ENCODE measurements around the gene WRNIP1.

The WRNIP1 gene

DNA sequence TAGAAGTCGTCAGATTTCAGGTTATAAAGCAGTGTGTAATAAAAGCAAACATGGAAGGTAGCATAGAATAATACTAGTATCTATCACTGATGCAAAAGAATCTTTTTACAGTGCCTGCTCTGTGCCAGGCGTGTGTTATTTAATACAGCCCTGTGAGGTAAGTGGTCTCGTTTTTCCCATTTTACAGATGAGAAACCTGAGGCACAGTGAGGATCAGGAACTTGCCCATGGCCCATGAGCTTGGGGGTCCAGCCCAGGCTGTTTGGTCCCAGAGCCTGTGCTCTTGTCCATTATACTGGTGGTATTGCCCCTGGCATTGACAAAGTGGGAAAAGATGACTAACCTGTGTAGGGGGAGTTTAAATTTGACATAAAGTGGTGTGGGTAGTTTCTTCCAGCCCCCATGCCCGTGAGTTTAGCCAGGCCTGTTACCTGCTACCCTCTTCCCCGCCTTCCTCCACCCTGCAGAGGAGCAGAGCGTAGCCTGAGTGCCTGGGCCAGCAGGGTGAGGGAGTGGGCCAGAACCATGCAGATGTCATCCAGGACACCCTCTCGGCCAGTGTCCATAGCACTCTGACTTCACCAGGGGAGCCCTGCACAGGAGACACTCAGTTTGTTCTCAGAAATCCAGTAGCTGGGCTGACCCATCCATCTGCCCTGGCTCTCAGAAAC lies 16.6 kb downstream of the WRNIP1 start:
- H3K18ac ChIP-seq (ENCODE audit: low read depth in 1 of 2, low read length in 2 of 2) = no peak overlapping the region
- no peaks in the 10 kb centered on the region for H3K27me3 ChIP-seq (ENCODE audit: control insufficient read depth in 1 of 2, insufficient read depth in 1 of 2, low read length in 2 of 2)
- H3K9me3 ChIP-seq (ENCODE audit: control insufficient read depth, low read length) = no peaks in the 10 kb centered on the region
- H2AFZ ChIP-seq (ENCODE audit: low read depth, low read length) = no peak overlapping the region
- no peak overlapping the region for H2BK120ac ChIP-seq (ENCODE audit: low read depth, low read length)
- H3K4me1 ChIP-seq (ENCODE audit: control insufficient read depth, insufficient read depth, low read depth, low read length) = peaks cover 4% of the 10 kb centered on the region
- peak overlapping the region in 1 of 2 experiments; percentile 26 for H3K23ac ChIP-seq (ENCODE audit: low read length in 2 of 2)
- H3K4me3 ChIP-seq (ENCODE audit: insufficient read depth in 1 of 2, low read depth in 1 of 2, low read length in 2 of 2) = peak overlapping the region in 1 of 2 experiments; percentile 20
- no peak overlapping the region for H2BK15ac ChIP-seq (ENCODE audit: low read depth, poor library complexity, severe bottlenecking)
- no peak overlapping the region for H3K4me2 ChIP-seq (ENCODE audit: low read length, poor library complexity, severe bottlenecking)
- H3K4ac ChIP-seq (ENCODE audit: low read depth in 1 of 2, low read length in 2 of 2) = no peak overlapping the region
- 96% methylated on average over 7 of the region's 7 CpGs for WGBS
- peaks cover 45 to 74% of the 10 kb centered on the region in 2 experiments for H3K36me3 ChIP-seq (ENCODE audit: control insufficient read depth in 1 of 2, insufficient read depth in 2 of 2, low read depth in 1 of 2, low read length in 2 of 2)
- DNase-seq = no peak
- peaks cover 59% of the 10 kb centered on the region for H3K79me1 ChIP-seq (replicated peaks; ENCODE audit: low read length, poor library complexity, severe bottlenecking)
- no peak overlapping the region for H4K8ac ChIP-seq (ENCODE audit: low read length)
- peak overlapping the region in 1 of 2 experiments; percentile 74 for H2BK12ac ChIP-seq (ENCODE audit: low read length in 2 of 2)
- H3K9ac ChIP-seq (ENCODE audit: low read length) = no peak overlapping the region
- peak overlapping the region in 1 of 2 experiments; percentile 64 for H3K14ac ChIP-seq (ENCODE audit: low read length in 2 of 2)
- H2BK5ac ChIP-seq (ENCODE audit: low read depth, low read length, poor library complexity, severe bottlenecking) = no peak overlapping the region
- no peak overlapping the region for H3K27ac ChIP-seq (ENCODE audit: low read length, poor library complexity, severe bottlenecking)
- no peak overlapping the region for H4K91ac ChIP-seq (ENCODE audit: low read length)
- no peak overlapping the region for H2AK5ac ChIP-seq (ENCODE audit: low read length, severe bottlenecking)

DNA sequence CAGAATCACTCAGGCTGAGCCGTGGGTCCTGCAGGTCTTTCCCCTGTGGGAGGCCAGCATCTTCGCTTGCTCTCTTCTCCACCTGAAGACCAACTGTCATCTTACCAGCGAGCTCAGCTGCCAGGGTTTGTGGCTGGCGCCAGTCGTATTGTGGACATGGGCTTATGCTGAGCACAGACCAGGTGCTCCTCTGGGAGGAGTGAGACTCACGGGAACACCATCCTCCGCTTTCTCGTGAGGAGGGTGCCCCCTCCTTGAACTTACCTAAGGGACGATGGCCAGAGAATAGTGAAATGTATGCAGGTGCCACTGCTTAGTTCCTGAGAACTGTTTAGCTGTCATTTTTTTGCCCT lies 17.1 kb downstream of the WRNIP1 start:
- H3K27me3 ChIP-seq (ENCODE audit: control insufficient read depth in 1 of 2, insufficient read depth in 1 of 2, low read length in 2 of 2) = no peaks in the 10 kb centered on the region
- H2BK15ac ChIP-seq (ENCODE audit: low read depth, poor library complexity, severe bottlenecking) = no peak overlapping the region
- no peak overlapping the region for H3K18ac ChIP-seq (ENCODE audit: low read depth in 1 of 2, low read length in 2 of 2)
- peaks cover 4% of the 10 kb centered on the region for H3K4me1 ChIP-seq (ENCODE audit: control insufficient read depth, insufficient read depth, low read depth, low read length)
- H3K23ac ChIP-seq (ENCODE audit: low read length in 2 of 2) = peak overlapping the region in 1 of 2 experiments; percentile 26
- no peak overlapping the region for H4K91ac ChIP-seq (ENCODE audit: low read length)
- H3K9ac ChIP-seq (ENCODE audit: low read length) = no peak overlapping the region
- no peak overlapping the region for H2AFZ ChIP-seq (ENCODE audit: low read depth, low read length)
- no peak overlapping the region for H3K27ac ChIP-seq (ENCODE audit: low read length, poor library complexity, severe bottlenecking)
- H3K4me2 ChIP-seq (ENCODE audit: low read length, poor library complexity, severe bottlenecking) = no peak overlapping the region
- WGBS = 98% methylated on average over 8 of the region's 9 CpGs
- no peak overlapping the region for H3K4me3 ChIP-seq (ENCODE audit: insufficient read depth in 1 of 2, low read depth in 1 of 2, low read length in 2 of 2)
- no peak overlapping the region for H2AK5ac ChIP-seq (ENCODE audit: low read length, severe bottlenecking)
- H3K36me3 ChIP-seq (ENCODE audit: control insufficient read depth in 1 of 2, insufficient read depth in 2 of 2, low read depth in 1 of 2, low read length in 2 of 2) = peaks cover 47 to 75% of the 10 kb centered on the region in 2 experiments
- H4K8ac ChIP-seq (ENCODE audit: low read length) = no peak overlapping the region
- H2BK12ac ChIP-seq (ENCODE audit: low read length in 2 of 2) = no peak overlapping the region
- no peak overlapping the region for H2BK5ac ChIP-seq (ENCODE audit: low read depth, low read length, poor library complexity, severe bottlenecking)
- H3K79me1 ChIP-seq (replicated peaks; ENCODE audit: low read length, poor library complexity, severe bottlenecking) = peaks cover 60% of the 10 kb centered on the region
- H2BK120ac ChIP-seq (ENCODE audit: low read depth, low read length) = no peak overlapping the region
- H3K14ac ChIP-seq (ENCODE audit: low read length in 2 of 2) = no peak overlapping the region
- H3K9me3 ChIP-seq (ENCODE audit: control insufficient read depth, low read length) = no peaks in the 10 kb centered on the region
- H3K4ac ChIP-seq (ENCODE audit: low read depth in 1 of 2, low read length in 2 of 2) = no peak overlapping the region
- DNase-seq = no peak

DNA sequence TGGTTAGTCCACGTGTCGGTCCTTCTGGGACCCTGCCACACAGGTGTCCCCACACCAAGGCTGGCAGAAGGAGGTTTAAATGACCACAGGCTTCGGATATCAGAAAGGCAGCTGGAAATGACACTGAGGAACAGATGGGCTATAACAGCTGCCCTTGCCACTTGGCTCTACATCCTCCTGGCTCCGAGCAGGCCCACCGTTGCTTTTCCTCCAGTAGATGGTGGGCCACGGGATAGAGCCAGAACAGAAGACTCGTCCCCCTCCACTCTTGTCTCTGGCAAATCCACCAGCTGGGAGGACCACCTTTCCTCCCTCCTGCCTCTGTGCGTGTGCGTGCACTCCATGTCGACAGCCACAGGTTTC lies 17.6 kb downstream of the WRNIP1 start:
- peaks cover 4% of the 10 kb centered on the region for H3K4me1 ChIP-seq (ENCODE audit: control insufficient read depth, insufficient read depth, low read depth, low read length)
- H2BK5ac ChIP-seq (ENCODE audit: low read depth, low read length, poor library complexity, severe bottlenecking) = no peak overlapping the region
- no peak overlapping the region for H3K4ac ChIP-seq (ENCODE audit: low read depth in 1 of 2, low read length in 2 of 2)
- H4K8ac ChIP-seq (ENCODE audit: low read length) = no peak overlapping the region
- H3K4me3 ChIP-seq (ENCODE audit: insufficient read depth in 1 of 2, low read depth in 1 of 2, low read length in 2 of 2) = no peak overlapping the region
- no peak overlapping the region for H2AK5ac ChIP-seq (ENCODE audit: low read length, severe bottlenecking)
- no peaks in the 10 kb centered on the region for H3K27me3 ChIP-seq (ENCODE audit: control insufficient read depth in 1 of 2, insufficient read depth in 1 of 2, low read length in 2 of 2)
- H2BK12ac ChIP-seq (ENCODE audit: low read length in 2 of 2) = no peak overlapping the region
- H2BK120ac ChIP-seq (ENCODE audit: low read depth, low read length) = no peak overlapping the region
- no peak overlapping the region for H3K14ac ChIP-seq (ENCODE audit: low read length in 2 of 2)
- no peak overlapping the region for H3K4me2 ChIP-seq (ENCODE audit: low read length, poor library complexity, severe bottlenecking)
- no peak overlapping the region for H4K91ac ChIP-seq (ENCODE audit: low read length)
- H3K27ac ChIP-seq (ENCODE audit: low read length, poor library complexity, severe bottlenecking) = no peak overlapping the region
- WGBS = 97% methylated on average over 10 of the region's 10 CpGs
- no peaks in the 10 kb centered on the region for H3K9me3 ChIP-seq (ENCODE audit: control insufficient read depth, low read length)
- H3K79me1 ChIP-seq (replicated peaks; ENCODE audit: low read length, poor library complexity, severe bottlenecking) = peaks cover 61% of the 10 kb centered on the region
- H3K36me3 ChIP-seq (ENCODE audit: control insufficient read depth in 1 of 2, insufficient read depth in 2 of 2, low read depth in 1 of 2, low read length in 2 of 2) = peaks cover 52 to 80% of the 10 kb centered on the region in 2 experiments
- no peak overlapping the region for H3K23ac ChIP-seq (ENCODE audit: low read length in 2 of 2)
- H2BK15ac ChIP-seq (ENCODE audit: low read depth, poor library complexity, severe bottlenecking) = no peak overlapping the region
- no peak overlapping the region for H3K18ac ChIP-seq (ENCODE audit: low read depth in 1 of 2, low read length in 2 of 2)
- no peak overlapping the region for H3K9ac ChIP-seq (ENCODE audit: low read length)
- no peak for DNase-seq
- no peak overlapping the region for H2AFZ ChIP-seq (ENCODE audit: low read depth, low read length)

DNA sequence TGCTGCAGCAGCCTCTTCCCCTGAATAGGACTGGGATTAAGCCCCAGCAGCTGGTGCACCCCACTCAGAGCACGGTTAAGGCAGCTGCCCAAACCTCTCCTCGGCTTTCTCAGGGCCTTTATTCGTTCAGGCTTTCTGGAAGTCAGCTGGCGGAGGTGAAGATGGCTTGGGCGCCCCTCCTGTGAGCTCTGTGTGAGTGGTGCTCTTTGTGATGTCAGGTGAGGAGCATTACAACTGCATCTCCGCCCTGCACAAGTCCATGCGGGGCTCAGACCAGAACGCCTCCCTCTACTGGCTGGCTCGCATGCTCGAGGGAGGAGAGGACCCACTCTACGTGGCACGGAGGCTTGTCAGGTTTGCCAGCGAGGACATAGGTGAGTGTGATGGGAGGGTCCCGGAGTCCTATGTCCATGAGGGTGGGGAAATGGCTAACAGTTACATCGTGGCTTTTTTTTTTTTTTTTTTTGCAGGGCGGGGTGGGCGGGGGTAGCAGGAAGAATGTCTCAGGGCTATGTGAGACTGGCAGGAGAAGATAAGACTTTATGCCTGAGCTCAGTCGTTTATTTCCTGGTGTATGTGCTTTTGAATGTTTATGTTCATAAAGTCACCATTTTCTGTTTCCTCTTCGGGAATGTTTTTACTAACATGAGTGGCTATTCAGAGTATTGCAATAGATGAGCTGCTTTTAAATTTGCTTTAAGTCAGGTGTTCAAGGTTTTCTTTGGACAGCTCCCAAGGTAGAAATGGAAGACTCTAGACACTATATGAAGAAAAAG lies 18.2 kb downstream of the WRNIP1 start:
- H3K23ac ChIP-seq (ENCODE audit: low read length in 2 of 2) = no peak overlapping the region

More for the DNA sequence above, 18.2 kb downstream of the WRNIP1 start:
- no peak overlapping the region for H2AFZ ChIP-seq (ENCODE audit: low read depth, low read length)
- no peak overlapping the region for H4K8ac ChIP-seq (ENCODE audit: low read length)
- H3K4me1 ChIP-seq (ENCODE audit: control insufficient read depth, insufficient read depth, low read depth, low read length) = peaks cover 4% of the 10 kb centered on the region
- H3K18ac ChIP-seq (ENCODE audit: low read depth in 1 of 2, low read length in 2 of 2) = no peak overlapping the region
- H2AK5ac ChIP-seq (ENCODE audit: low read length, severe bottlenecking) = no peak overlapping the region
- H3K4ac ChIP-seq (ENCODE audit: low read depth in 1 of 2, low read length in 2 of 2) = no peak overlapping the region
- no peak overlapping the region for H3K4me2 ChIP-seq (ENCODE audit: low read length, poor library complexity, severe bottlenecking)
- peaks cover 53 to 81% of the 10 kb centered on the region in 2 experiments for H3K36me3 ChIP-seq (ENCODE audit: control insufficient read depth in 1 of 2, insufficient read depth in 2 of 2, low read depth in 1 of 2, low read length in 2 of 2)
- H3K14ac ChIP-seq (ENCODE audit: low read length in 2 of 2) = no peak overlapping the region
- no peak overlapping the region for H3K9ac ChIP-seq (ENCODE audit: low read length)
- DNase-seq = no peak
- no peaks in the 10 kb centered on the region for H3K9me3 ChIP-seq (ENCODE audit: control insufficient read depth, low read length)
- whole genome bisulfite sequencing = 81% methylated on average over 19 of the region's 19 CpGs
- no peak overlapping the region for H2BK5ac ChIP-seq (ENCODE audit: low read depth, low read length, poor library complexity, severe bottlenecking)
- no peak overlapping the region for H2BK120ac ChIP-seq (ENCODE audit: low read depth, low read length)
- H4K91ac ChIP-seq (ENCODE audit: low read length) = no peak overlapping the region
- no peak overlapping the region for H3K27ac ChIP-seq (ENCODE audit: low read length, poor library complexity, severe bottlenecking)
- H3K27me3 ChIP-seq (ENCODE audit: control insufficient read depth in 1 of 2, insufficient read depth in 1 of 2, low read length in 2 of 2) = no peaks in the 10 kb centered on the region
- H2BK15ac ChIP-seq (ENCODE audit: low read depth, poor library complexity, severe bottlenecking) = no peak overlapping the region
- H3K79me1 ChIP-seq (replicated peaks; ENCODE audit: low read length, poor library complexity, severe bottlenecking) = peaks cover 60% of the 10 kb centered on the region
- no peak overlapping the region for H3K4me3 ChIP-seq (ENCODE audit: insufficient read depth in 1 of 2, low read depth in 1 of 2, low read length in 2 of 2)
- peak overlapping the region in 1 of 2 experiments; percentile 56 for H2BK12ac ChIP-seq (ENCODE audit: low read length in 2 of 2)
